ENCODE data around the gene PRKCH. TPM values are rescaled to one million over a fixed set of nuclear protein-coding genes. Genes with fewer than 3 reads are reported as not detected.

The PRKCH gene
- polyA plus RNA-seq, 2 of the 4 experiments (the other 2 are of a cell fraction), result 10.0 to 10.2 TPM

GRCh38 chr14:61365667-61366212 lies 44.4 kb downstream of the PRKCH start:
- ATAC-seq, result no peak
- Histone ChIP-seq H3K9me3 (no peaks in the 10 kb centered on the region), H3K4me3 (no peak overlapping the region), H3K4me1 (peaks cover 6% of the 10 kb centered on the region; the same call in 1 of the 3 replicates), H3K27ac (no peak overlapping the region), H3K4me2 (no peak overlapping the region)
- TF ChIP-seq NR3C1 (IDR thresholded peaks at IDR 0.05) (no peak), NFE2L2 (conservative IDR thresholded peaks at IDR 0.05; ENCODE audit: low read length) (no peak)
- DNase-seq (ENCODE audit: low read depth in 1 of 2, low spot score in 1 of 2), result no peak
- ChIA-PET CTCF (no interaction called here), POLR2A (no interaction called here)
- no peak for FAIRE-seq
- 13% methylated on average over 3 of the region's 3 CpGs for WGBS (ENCODE audit: missing lambda C conversion rate)

GRCh38 chr14:61368114-61368710 lies 46.8 kb downstream of the PRKCH start:
- DNase-seq (ENCODE audit: low read depth in 1 of 2, low spot score in 1 of 2), result no peak
- Histone ChIP-seq H3K4me3 (no peak overlapping the region), H3K27ac (no peak overlapping the region)

GRCh38 chr14:61368781-61369453 lies 47.5 kb downstream of the PRKCH start:
- ChIA-PET CTCF (interaction anchor here (1.0 kb wide), 1 partner anchor 9 kb away, joined by 3 read pairs; no protein-coding TSS in a partner anchor), POLR2A (interaction anchor here (0.6 kb wide), 1 partner anchor 32 kb away, joined by 3 read pairs; no protein-coding TSS in a partner anchor)
- H3K4me3 ChIP-seq, result no peak overlapping the region
- WGBS (ENCODE audit: missing lambda C conversion rate), result 37% methylated on average over 3 of the region's 3 CpGs
- no peak overlapping the region for H3K4me2 ChIP-seq
- no peak for DNase-seq (ENCODE audit: low read depth in 1 of 2, low spot score in 1 of 2)
- no peak for ATAC-seq
- FAIRE-seq, result no peak
- peaks cover 2% of the 10 kb centered on the region; the same call in 1 of the 3 replicates for H3K4me1 ChIP-seq
- no peak overlapping the region for H3K27ac ChIP-seq
- H3K9me3 ChIP-seq, result peaks cover 7% of the 10 kb centered on the region; the same call in 2 of the 3 replicates
- TF ChIP-seq MAFK (IDR thresholded peaks at IDR 0.05; ENCODE audit: partially characterized antibody), result no peak
- no peak for TF ChIP-seq GATA3 (IDR thresholded peaks at IDR 0.05; ENCODE audit: borderline replicate concordance)
- no peak for TF ChIP-seq ZC3H11A (IDR thresholded peaks at IDR 0.05)
- TF ChIP-seq REST (IDR thresholded peaks at IDR 0.05), result no peak
- TF ChIP-seq POLR2A (IDR thresholded peaks at IDR 0.05; ENCODE audit: low read length), result no peak
- TF ChIP-seq SMC3 (IDR thresholded peaks at IDR 0.05), result no peak
- no peak for TF ChIP-seq HEYL (CRISPR knock-in tag; IDR thresholded peaks at IDR 0.05)
- TF ChIP-seq HDAC2 (IDR thresholded peaks at IDR 0.05), result no peak
- TF ChIP-seq ESRRA (IDR thresholded peaks at IDR 0.05; ENCODE audit: borderline replicate concordance, low read length), result no peak
- TF ChIP-seq CEBPB (IDR thresholded peaks at IDR 0.05), result no peak
- no peak for TF ChIP-seq EHMT2 (IDR thresholded peaks at IDR 0.05; ENCODE audit: low read depth)
- no peak for TF ChIP-seq ELK1 (IDR thresholded peaks at IDR 0.05; ENCODE audit: low read depth, low read length)
- TF ChIP-seq RCOR1 (IDR thresholded peaks at IDR 0.05; ENCODE audit: low read depth, low read length), result no peak
- no peak for TF ChIP-seq EHF (CRISPR knock-in tag; IDR thresholded peaks at IDR 0.05)
- no peak for TF ChIP-seq MAZ (IDR thresholded peaks at IDR 0.05; ENCODE audit: borderline replicate concordance, low read depth, low read length)
- no peak for TF ChIP-seq MAX (IDR thresholded peaks at IDR 0.05)

More at GRCh38 chr14:61368114-61368710, 46.8 kb downstream of the PRKCH start:
- WGBS (ENCODE audit: missing lambda C conversion rate), result 61% methylated on average over 5 of the region's 5 CpGs
- ATAC-seq (peak in 1 of 2 experiments; percentile 40; a peak in 3 of 6 replicates), FAIRE-seq (no peak)
- TF ChIP-seq EP300 (IDR thresholded peaks at IDR 0.05) (no peak), EHMT2 (IDR thresholded peaks at IDR 0.05; ENCODE audit: low read depth) (no peak), RFX5 (IDR thresholded peaks at IDR 0.05) (no peak), KDM1A (IDR thresholded peaks at IDR 0.05; ENCODE audit: low read depth) (no peak), GATA3 (IDR thresholded peaks at IDR 0.05; ENCODE audit: borderline replicate concordance) (no peak), HOXB13 (CRISPR knock-in tag; IDR thresholded peaks at IDR 0.05; ENCODE audit: low read depth) (no peak), ELK1 (IDR thresholded peaks at IDR 0.05; ENCODE audit: low read depth, low read length) (no peak), USF2 (IDR thresholded peaks at IDR 0.05) (no peak), NPAS2 (CRISPR knock-in tag; IDR thresholded peaks at IDR 0.05; ENCODE audit: borderline replicate concordance) (no peak), RNF2 (IDR thresholded peaks at IDR 0.05; ENCODE audit: borderline replicate concordance, low read depth) (no peak), POLR2A (IDR thresholded peaks at IDR 0.05; ENCODE audit: low read length) (no peak), KDM5A (IDR thresholded peaks at IDR 0.05) (no peak), RCOR1 (IDR thresholded peaks at IDR 0.05; ENCODE audit: low read depth, low read length) (no peak)
- H3K4me1 ChIP-seq, result peaks cover 2% of the 10 kb centered on the region; the same call in 1 of the 3 replicates
- POLR2A ChIA-PET, result no interaction called here
- CTCF ChIA-PET, result interaction anchor here (1.0 kb wide), 1 partner anchor 10 kb away, joined by 3 read pairs; no protein-coding TSS in a partner anchor
- H3K9me3 ChIP-seq, result 0 out of 3 replicates have a peak, but pooled peaks cover 4% of the 10 kb centered on the region
- H3K4me2 ChIP-seq, result no peak overlapping the region

Measured in A549 (cell line).